DMS53 treated with DMSO at 0.1 percent for 48 hours (cell line): ENCODE measurements around the gene NPC2.

ENCODE experiments used
- DNase-seq: peaks from one replicate; lab custom pipeline; 2025; ENCODE audit not compliant: unreplicated experiment; lab: John Stamatoyannopoulos, UW

NPC2 gene

DNA sequence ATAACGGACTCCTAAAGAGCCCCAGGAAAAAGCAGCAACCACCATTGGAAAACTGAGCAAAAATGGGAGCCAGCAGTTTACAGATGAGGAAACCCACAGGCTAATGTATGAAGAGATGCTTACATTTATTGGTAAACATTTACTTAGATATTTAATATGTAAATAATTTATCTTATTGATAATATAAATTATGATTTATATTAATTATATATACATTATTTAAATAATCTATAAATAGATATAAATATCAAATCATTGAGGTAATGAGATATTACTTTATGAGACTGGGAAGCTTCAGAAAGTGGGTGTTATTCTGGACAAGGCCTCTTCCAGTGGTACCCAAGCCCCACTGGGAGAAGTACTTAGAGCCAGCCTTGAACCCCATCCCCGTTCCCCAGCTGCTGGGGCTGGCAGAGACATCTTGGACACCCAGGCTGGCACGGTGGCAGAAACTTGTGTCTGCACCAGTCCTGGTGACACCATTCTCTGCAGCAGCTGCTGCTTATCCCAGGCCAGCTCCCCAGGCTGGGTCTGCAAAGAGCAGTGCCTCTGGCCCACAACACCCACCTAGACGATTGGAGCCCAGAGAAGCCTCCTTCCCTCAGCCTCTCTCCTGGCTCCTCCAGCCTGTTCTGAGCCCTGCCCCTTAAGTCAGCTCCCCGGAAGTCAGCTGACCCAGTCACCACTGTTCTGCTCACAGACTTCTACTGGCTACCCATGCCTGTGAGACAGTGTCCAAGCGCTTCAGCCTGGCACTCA is 26.4 kb upstream of the NPC2 start:
- DNase-seq: no peak

DNA sequence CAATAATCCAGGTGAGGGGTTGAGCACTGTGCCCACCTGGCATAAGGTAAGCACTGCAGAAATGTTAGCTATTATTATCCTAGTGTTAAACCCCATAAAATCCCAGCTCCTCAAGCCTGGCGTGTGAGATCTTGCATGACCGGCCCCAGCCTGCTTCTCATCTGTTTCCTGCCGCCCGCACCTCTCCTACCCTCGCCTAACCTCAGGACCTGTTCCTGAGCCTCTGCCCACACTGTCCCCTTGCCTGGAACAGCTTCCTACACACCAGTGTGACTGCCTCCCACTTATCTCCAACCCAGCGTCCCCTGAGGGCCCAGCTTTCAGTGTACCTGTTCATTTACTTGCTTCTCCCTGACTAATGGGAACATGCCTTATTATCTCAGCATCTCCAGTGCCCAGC is 25.1 kb upstream of the NPC2 start:
- no peak for DNase-seq

DNA sequence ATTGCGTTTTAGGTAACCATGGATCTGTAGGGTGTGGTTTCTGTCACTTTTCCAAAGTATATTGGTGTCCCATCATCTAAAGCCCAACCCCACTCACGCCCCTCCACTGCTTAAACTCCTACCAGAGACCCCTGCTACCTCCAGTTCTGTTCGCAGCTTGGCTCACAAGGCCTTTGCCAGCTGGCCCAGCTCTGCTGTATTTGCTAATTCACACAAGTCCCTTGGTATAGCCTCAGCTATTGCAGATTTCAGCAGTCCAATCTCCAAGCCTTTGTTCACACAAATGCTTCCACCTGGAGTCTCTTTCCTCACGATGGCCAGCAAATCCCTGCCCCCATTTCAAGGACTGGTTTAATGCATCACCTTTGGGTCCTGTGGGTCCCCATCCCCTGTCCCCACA is 24.6 kb upstream of the NPC2 start:
- DNase-seq: no peak

DNA sequence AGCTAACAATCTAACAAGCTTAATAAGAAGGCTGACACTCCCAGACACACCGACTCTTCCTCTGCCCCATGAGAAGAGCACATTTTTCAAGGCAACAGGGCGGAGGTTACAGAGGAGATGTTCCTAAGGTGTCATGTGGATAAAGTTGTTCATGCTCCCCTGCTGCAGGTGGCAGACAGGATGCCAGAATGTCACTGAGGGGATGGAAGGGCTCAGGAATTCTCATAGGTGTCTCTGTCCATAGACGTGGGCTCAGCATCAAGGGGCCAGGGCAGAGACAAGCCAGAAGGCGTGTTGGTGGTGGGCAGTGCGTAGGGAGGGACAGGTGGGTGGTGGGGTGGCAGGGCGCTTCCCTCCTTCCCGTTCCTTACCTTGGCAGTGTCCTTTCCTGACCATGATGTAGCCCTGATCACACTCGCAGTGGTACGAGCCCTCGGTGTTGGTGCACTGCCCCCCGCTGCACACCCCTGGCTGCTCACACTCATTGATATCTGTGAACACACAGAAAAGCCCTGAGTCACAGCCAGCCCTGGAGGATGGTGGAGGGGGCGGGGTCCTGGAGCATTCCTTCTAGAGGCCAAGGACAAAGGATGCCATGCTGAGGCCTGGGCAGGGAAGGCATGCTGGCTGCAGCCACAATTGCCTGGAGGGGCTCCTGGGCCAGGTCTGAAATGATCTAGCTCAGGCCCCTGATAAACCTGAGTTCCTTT is 23.5 kb upstream of the NPC2 start:
- DNase-seq: no peak

DNA sequence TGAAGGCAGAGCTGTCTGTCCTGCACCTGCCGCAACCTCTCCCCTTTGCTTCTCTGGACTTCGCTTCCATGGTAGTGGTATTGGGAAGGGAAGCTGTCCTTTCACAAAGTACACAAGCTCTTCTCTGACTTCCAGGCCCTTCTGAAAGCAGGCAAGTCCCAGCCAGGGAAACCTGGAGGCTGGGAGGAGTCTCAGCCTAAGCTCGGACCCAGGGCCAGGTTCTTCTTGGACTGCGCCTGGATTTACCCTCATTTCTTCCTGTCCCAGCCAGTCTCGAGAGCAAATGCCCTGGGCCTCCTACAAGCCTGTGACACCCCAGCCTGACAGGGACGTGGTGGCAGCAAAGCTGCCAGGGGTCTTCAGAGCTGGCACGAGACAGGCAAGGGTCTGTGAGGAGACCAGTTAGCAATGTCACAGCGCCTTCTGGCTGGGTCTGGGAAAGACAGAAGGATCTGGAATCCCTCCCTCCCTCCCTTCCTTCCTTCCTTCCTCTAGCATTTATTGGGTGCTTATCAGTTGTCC is 22.8 kb upstream of the NPC2 start:
- DNase-seq: no peak

DNA sequence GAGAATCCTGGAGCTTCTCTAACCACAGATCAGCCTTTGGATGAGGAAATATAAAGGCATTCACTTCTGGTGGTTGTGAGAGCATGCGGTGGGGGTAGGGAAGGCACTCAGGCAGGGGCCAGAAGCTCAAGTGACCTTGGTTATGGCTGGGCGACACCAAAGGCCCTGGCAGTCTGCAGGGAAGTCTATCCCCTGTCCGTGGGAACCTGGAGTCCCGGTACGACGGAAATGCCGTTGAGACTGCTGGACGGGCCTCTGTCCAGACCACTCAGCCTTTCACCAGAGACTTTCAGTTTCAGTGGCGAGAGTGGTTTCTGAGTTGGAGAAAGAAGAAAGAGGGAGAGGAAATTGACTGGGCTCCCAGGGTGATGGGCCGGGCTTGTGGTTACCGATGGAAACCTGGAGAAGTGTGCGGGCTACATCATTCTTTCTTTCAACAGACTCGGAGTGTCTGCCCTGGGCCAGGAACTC is 21.4 kb upstream of the NPC2 start:
- no peak for DNase-seq

DNA sequence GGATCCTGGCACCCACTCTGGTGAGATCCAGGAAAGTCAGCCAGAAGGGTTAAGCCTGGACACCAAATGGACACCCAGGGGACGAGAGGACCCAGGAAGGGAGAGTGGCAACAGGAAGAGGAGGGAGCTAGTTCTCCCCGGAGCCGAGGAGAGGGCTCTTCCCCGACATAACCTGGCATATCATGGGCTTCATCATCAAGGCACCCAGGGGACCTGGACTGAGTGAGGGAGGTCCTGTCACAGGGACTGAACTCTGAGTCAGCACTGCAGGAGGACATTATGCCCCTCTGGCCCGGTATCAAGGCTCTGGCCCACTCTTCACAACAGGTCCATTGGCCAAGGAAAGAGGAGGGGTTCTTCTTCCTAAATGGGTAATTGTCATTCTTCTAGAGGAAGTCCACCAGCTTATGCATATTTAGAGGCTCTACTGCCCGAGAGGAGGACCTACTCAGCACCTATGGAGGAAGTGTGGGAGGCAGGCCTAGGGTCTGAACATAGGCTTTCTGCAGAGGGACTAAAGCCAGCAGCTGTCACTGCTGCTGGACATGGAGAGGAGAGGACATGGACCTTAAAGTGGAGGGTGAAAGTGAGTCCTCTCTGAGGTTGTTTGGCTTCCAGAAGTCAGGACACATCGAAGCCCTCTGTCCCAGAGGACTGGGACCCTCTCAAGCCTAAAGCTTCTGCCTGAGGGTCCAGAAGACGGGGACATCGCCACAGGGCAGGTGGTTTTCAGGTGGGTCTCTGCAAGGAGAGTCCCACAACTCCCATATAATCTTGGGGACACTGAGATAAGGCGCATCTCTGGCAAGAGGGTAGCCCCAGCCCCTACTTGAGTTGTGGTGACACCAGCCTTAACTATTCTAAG is 19.1 kb upstream of the NPC2 start:
- DNase-seq: no peak

DNA sequence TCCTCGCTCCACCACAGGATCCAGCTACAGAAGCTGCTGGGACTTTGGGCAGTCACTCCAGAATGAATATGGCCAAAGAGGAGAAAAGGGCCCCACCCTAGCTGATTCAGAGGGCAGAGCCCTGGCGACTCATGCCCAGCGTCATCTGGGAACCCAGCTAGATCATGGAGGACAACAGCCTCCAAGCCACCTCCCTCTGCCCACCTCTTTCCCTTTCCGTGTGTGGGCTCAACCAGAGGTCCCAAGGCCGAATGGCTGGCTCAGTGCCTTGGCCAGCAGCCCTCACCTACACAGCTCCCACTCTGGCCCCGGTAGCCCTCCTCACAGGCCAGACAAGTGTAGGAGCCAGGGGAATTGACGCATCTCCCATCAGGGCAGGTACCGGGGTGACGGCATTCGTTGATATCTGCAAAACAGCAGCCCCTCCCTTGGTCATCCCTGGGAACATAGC is 17.9 kb upstream of the NPC2 start:
- no peak for DNase-seq

DNA sequence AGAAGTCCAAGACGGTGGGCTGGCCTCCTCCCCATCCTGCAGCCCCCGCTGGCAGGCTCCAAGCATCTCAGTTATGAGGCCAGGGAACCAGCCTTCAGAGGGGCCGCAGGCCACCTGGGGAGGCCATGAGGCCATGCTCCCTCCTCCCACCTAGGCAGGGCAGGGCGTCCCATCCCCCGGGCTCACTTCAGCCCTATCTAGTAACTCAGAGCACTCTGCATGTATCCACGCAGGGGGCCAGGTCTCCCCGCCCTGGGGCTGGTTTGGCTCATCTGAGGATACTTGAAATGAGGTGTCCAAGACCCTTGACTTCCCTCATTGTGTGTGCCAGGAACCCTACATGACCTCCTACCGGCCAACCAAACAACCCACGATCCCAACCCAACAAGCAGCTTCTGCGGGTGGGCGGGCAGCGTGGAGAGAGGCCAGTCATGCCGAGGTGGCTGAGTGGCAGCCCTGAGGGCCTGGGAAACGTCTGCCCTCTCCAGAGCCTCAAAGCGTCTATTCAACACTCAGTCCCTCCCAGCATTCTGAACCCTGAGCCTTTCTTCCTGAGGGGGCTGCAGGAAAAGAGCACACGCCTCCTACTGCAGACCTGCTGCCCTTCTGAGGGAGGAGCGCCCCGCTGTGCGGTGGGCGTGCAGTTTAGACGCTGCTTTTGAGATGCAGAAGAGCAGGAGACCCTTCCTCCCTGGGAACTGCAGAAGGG is 17.3 kb upstream of the NPC2 start:
- no peak for DNase-seq

DNA sequence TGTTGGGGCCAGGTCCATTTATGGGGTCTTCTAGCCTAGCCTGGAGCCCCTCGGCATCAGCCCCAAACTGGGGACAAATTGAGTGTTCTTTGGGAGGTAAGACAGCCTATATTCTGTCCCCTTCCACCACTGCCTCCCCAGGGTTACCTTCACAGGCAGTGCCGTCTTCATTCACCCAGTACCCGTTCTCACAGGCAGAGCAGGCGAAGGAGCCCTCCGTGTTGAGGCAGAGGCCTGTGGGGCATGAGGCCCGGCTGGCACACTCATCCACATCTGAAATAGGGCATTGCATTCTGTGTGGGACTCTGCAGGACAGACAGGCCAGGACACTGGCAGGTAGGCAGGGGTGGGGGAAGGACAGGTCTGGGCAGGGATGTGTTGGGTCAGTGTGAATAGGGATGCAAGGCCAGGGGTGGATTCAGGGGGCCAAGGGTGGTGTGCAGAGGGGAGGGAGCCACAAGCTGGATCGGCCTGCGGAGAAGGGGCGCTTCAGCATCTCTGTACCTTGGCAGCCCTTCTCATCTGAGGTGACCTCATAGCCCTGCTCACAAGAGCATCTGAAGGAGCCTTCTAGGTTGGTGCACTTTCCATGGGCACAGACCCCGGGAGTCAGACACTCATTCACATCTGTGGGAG is 16.6 kb upstream of the NPC2 start:
- no peak for DNase-seq

DNA sequence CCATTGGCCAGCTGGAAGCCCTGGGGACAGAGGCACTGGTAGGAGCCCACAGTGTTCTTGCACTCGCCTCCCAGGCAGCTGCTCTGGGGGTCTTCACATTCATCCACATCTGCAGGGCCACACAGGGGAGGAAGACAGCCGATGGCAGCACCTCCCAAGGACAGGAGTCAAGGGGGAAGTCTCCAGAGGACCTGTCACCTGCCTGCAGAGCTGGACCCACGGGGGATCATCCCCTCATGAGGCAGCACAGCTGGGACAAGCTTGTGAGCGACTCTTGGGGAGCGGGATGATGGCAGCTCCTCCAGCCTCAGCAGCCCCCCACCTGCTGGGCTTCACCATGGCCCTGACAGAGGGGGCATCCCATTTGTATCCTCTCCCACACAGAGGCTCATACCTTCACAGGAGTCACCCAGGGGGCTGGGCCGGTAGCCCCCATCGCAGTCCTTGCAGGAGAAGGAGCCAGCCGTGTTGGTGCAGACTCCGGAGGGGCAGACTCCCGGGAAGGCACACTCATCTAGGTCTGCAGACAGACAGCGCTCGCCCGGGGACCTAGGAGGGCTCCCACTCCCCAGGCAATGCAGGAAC is 15.8 kb upstream of the NPC2 start:
- no peak for DNase-seq

DNA sequence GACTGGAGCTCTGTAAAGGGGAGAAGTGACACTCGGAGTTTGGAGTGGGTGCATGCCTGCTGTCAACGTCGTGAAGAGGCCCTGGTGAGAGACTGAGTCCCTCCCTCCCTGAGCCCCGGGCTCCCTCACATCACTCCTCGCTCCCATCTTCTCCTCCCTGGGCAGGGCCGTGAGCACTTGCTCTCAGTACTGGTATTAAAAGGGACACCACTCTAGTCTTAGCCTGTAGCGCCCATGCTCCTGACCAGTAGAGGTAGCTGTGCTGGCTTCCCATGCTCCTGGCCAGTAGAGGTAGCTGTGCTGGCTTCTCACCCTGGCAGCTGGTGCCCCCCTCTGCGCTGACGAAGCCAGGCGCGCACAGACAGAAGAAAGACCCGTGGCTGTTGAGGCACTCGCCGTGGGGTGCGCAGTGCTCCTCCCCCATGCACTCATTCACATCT is 15.2 kb upstream of the NPC2 start:
- DNase-seq: no peak

DNA sequence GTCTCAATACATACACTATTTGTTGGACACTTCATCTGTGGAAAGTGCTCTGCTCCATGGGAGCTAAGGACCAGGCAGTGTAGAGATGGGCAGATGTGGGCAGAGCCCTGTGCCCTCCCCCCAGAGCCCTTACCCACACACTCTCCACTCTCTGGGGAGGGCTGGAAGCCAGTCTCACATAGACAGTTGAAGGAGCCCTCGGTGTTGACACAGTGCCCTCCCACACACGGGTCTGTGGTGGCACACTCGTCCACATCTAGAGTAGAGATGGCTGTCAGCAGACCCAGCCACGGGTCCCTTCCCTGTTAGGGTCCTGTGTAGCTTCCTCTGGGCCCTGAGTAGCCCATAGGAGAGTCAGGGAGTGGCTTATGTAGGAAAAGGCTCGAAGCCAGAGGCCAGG is 14.7 kb upstream of the NPC2 start:
- DNase-seq: no peak

DNA sequence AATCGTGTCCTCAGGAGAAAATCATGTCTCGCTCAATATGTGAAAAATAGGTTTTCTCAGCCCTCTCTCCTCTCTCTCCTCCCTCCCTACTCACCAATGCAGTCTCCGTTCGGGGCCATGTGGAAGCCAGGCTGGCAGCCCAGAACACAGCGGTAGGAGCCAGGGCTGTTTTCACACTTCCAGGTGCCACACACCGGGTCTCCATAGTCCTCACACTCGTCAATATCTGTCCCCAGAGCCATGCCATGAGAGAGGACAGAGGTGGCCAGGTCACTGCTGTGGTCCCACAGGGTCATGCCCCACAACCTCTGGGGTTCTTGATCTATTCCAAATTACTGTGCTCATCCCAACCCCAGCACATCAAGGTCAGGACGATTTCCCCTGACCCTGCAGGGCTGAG is 14.0 kb upstream of the NPC2 start:
- no peak for DNase-seq

DNA sequence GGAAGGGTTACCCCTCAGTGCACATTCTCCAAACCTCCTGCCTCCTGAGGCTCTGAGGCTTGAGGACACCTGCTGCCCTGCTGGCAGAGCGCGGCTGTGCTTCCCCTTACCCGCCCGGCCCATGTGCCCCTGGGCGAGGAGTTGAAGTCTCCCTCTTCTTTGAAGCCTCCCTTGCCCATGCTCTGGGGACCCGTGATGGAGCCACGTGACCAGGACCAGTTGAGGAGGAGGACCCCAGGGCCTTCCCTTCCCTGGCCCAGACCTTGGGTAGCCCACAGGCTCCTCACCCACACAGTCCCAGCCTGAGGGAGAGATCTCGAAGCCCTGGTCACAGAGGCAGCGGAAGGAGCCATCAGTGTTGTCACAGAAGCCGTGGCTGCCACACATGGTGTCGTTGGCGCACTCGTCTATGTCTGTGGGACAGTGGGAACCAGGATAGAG is 13.3 kb upstream of the NPC2 start:
- no peak for DNase-seq

DNA sequence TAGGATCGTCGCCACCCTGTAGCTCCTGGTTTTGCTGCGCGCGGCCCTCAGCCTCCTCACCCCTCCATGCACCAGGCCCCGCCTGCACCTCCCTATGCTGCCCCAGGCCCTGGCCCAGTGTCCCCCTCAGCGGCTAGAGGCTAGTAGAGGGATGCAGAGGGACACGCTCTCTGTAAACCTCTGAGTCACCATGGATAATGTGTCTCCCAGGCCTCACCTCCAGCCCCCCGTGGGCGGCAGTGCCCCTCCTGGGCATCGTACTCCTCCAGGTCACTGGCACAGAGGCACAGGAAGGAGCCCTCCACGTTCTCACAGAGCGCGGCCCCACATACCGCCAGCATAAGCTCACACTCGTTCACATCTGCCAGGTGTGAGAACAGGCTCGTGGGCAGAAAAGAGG is 12.7 kb upstream of the NPC2 start:
- no peak for DNase-seq

DNA sequence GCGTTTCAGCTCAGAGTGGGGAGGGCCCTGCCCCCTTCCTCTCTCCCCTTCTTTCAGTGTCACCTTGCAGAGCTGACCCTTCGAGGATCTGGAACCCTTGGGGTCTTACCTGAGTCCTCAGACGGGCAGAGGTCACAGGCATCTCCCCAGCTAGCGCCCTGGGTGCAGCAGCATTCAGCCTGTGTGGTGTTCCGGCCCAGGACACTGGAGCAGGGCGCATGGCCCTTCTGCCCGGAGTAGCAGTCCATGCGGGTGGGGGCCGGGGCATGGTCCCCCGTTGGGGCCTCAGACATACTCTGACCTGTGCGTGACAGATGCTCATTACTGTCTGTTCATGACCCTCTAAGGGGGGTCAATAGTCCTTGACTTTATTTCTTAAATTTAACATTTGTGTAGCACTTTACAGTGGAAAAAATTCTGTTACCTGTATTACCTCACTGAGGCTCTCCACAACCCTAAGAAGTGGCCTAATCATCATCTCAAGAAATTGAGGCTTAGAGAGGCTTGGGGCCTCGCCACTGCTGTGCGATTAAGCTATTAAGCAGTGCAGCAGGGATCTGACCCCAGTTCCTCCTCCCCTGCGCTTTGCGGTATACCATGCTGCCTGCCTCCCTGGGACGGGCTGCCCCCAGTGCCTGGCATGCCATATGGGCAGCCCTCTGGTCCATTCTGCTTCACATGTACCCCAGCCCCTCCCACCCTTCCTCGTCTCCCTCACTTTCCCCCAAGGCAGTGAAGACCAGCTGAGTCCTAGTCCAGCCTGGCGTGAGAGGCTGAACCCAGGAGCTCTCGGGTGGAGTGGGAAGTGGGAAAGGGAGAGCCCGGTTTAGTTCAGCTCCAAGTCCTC is 12.0 kb upstream of the NPC2 start:
- DNase-seq: no peak

DNA sequence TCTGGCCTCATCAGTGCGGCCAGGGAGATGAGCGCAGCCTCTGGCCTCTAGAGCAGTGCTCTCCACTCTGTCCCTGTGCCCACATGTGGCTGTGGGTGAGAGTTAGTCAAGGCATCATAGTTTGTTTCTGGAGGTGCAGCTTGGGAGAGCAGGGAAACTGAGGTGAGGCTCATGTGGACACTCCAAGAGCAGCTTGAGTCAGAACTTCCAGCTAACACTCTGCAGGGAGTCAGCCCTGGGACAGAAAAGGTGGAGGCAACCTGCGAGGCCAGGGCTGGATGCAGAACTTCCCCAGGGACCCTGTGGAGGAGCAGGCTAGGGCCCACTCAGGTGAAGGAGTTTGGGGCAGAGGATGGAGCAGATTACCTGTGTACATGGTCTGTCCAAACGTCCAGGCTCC is 11.3 kb upstream of the NPC2 start:
- DNase-seq: no peak

DNA sequence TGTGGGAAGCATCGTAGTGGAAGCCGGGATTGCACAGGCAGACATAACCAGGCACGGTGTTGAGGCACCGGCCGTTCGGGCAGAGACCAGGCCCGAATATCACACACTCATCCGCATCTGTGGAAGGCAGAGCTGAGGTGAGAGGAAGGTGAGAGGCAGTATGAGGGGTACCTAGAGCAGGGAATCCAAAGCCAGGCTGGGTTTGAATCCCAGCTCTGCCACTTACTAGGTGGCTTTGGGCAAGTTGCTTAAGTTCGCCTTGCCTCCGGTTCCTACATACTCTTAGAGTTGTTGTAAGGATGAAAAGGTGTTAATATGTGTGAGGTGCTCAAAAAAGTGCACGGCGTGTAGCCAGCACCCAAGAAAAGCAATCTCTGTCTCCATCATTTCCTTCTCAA is 10.8 kb upstream of the NPC2 start:
- no peak for DNase-seq
